ENCODE results near the gene ROGDI. TPM values are rescaled to one million over a fixed set of nuclear protein-coding genes. Genes with fewer than 3 reads are reported as not detected.

ROGDI gene
- total RNA-seq, 1 experiment from 2014 or later, result 66.0 TPM

GRCh38 chr16:4814046-4814445 lies 11.6 kb upstream of the ROGDI start:
- no peak for DNase-seq (ENCODE audit: low spot score)

- DNase-seq (ENCODE audit: low spot score), result no peak
Measured at GRCh38 chr16:4813251-4814003, 11.0 kb upstream of the ROGDI start.

GRCh38 chr16:4811773-4812172 lies 9.3 kb upstream of the ROGDI start:
- DNase-seq (ENCODE audit: low spot score), result no peak

- DNase-seq (ENCODE audit: low spot score), result no peak
Measured at GRCh38 chr16:4811242-4811641, 8.8 kb upstream of the ROGDI start.

GRCh38 chr16:4806280-4806679 lies 3.8 kb upstream of the ROGDI start:
- DNase-seq (ENCODE audit: low spot score), result no peak

GRCh38 chr16:4805231-4805630 lies 2.8 kb upstream of the ROGDI start:
- no peak for DNase-seq (ENCODE audit: low spot score)

GRCh38 chr16:4803898-4804762 lies 1.7 kb upstream of the ROGDI start:
- DNase-seq (ENCODE audit: low spot score), result no peak

GRCh38 chr16:4803401-4803844 lies 990 bp upstream of the ROGDI start:
- DNase-seq (ENCODE audit: low spot score), result peak; percentile 16

GRCh38 chr16:4802659-4803287 lies 340 bp upstream of the ROGDI start:
- DNase-seq (ENCODE audit: low spot score), result peak; percentile 95

- DNase-seq (ENCODE audit: low spot score), result no peak
Measured at GRCh38 chr16:4801051-4801961, 1.1 kb downstream of the ROGDI start.

- DNase-seq (ENCODE audit: low spot score), result peak; percentile 38
Measured at GRCh38 chr16:4800290-4801041, 2.0 kb downstream of the ROGDI start.

- DNase-seq (ENCODE audit: low spot score), result no peak
Measured at GRCh38 chr16:4799171-4799855, 3.1 kb downstream of the ROGDI start.

- DNase-seq (ENCODE audit: low spot score), result no peak
Measured at GRCh38 chr16:4798456-4798855, 4.0 kb downstream of the ROGDI start.

GRCh38 chr16:4797805-4798252 lies 4.6 kb downstream of the ROGDI start:
- DNase-seq (ENCODE audit: low spot score), result no peak

GRCh38 chr16:4796982-4797804 lies 5.2 kb downstream of the ROGDI start:
- peak; percentile 65 for DNase-seq (ENCODE audit: low spot score)

- peak; percentile 47 for DNase-seq (ENCODE audit: low spot score)
Measured at GRCh38 chr16:4795828-4796572, 6.4 kb downstream of the ROGDI start.

- DNase-seq (ENCODE audit: low spot score), result peak; percentile 85
Measured at GRCh38 chr16:4795181-4795827, 7.1 kb downstream of the ROGDI start, which contains the start of gene SMIM22. TSS of gene SMIM22 (plus strand) at chr16:4795369. CDS start at chr16:4795735, 366 bp downstream.
